Tibial nerve (tissue), 4 donors: ENCODE data around the gene CCDC69.

ENCODE experiments used
- EP300 ChIP-seq, 2 donors: sonication (generic); formaldehyde crosslinking; IDR thresholded peaks; one replicate each; pipeline ENCODE4 v1.6.1; 2017; ENCODE audit warnings: antibody characterized with exemption in 2 of 2, mild to moderate bottlenecking in 1 of 2
- POLR2A ChIP-seq, 2 donors: fragments of 450-650 bp; IDR thresholded peaks; one replicate each; pipeline ENCODE4 v1.6.1; 2017; ENCODE audit warnings: antibody characterized with exemption in 2 of 2, mild to moderate bottlenecking in 2 of 2, moderate library complexity in 2 of 2
- TF ChIP-seq, protein P1 (sequence below), 5 experiments: fragments of 200-600 bp in 3 of 5; fragments of 450-650 bp in 2 of 5; sonication (generic) in 3 of 5; IDR thresholded peaks; one replicate each; pipeline ENCODE4 v1.5.1; 2016 to 2019; ENCODE audit warnings: antibody characterized with exemption in 5 of 5, mild to moderate bottlenecking in 3 of 5, moderate library complexity in 2 of 5

DNA sequence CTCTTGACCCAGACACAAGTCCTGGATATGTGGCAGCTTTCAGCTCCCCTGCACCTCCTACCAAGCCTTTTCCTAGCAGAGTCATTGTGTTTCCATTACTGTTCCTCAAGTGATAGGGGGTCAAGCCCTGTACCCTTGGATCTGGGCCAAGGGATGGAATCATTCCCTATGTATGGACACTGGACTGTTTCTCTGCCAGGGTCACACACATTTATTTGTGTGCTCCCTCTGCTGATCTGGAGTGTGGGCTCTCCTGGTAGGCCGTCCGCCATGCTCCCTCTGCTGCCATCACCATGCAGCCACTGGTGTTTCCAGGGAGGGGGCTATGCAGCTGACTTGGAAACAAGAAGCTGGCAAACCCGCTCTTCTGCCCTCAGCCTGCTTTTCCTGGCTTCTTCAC is 38.6 kb upstream of the CCDC69 start:
- TF ChIP-seq, protein P1, sequence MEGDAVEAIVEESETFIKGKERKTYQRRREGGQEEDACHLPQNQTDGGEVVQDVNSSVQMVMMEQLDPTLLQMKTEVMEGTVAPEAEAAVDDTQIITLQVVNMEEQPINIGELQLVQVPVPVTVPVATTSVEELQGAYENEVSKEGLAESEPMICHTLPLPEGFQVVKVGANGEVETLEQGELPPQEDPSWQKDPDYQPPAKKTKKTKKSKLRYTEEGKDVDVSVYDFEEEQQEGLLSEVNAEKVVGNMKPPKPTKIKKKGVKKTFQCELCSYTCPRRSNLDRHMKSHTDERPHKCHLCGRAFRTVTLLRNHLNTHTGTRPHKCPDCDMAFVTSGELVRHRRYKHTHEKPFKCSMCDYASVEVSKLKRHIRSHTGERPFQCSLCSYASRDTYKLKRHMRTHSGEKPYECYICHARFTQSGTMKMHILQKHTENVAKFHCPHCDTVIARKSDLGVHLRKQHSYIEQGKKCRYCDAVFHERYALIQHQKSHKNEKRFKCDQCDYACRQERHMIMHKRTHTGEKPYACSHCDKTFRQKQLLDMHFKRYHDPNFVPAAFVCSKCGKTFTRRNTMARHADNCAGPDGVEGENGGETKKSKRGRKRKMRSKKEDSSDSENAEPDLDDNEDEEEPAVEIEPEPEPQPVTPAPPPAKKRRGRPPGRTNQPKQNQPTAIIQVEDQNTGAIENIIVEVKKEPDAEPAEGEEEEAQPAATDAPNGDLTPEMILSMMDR (IDR thresholded peaks at IDR 0.05) = no peak
- TF ChIP-seq POLR2A (IDR thresholded peaks at IDR 0.05) = no peak
- TF ChIP-seq EP300 (IDR thresholded peaks at IDR 0.05) = no peak
